K562 (cell line): ENCODE data around the gene CHMP2A. TPM values are rescaled to one million over a fixed set of nuclear protein-coding genes. Genes with fewer than 3 reads are reported as not detected.

ENCODE experiments used
- AFF1 ChIP-seq, 2 experiments: fragments of 450-650 bp; IDR thresholded peaks; 2 replicates each; pipeline ENCODE4 v1.6.1; 2018; ENCODE audit warnings: mild to moderate bottlenecking in 2 of 2, low read depth in 1 of 2; ENCODE audit not compliant: partially characterized antibody in 2 of 2
- E2F6 ChIP-seq, 2 experiments: IDR thresholded peaks; 2 replicates each; pipeline ENCODE4 v1.6.1; 2011; ENCODE audit warnings: borderline replicate concordance in 1 of 2, control low read depth in 1 of 2, low read depth in 1 of 2, low read length in 1 of 2, mild to moderate bottlenecking in 1 of 2, mixed read lengths in 1 of 2, moderate library complexity in 1 of 2; ENCODE audit not compliant: insufficient read depth in 1 of 2, insufficient read length in 1 of 2, poor library complexity in 1 of 2, severe bottlenecking in 1 of 2; ENCODE audit errors: extremely low read depth in 1 of 2
- GTF2B ChIP-seq: IDR thresholded peaks from 2 replicates; pipeline ENCODE4 v1.6.1; 2011; ENCODE audit not compliant: insufficient read length; ENCODE audit errors: extremely low read depth
- GTF2E2 ChIP-seq: fragments of 200-800 bp; sonication (Bioruptor generic); IDR thresholded peaks from 2 replicates; pipeline ENCODE4 v1.6.1; 2016; ENCODE audit warnings: missing genetic modification characterization, missing compliant biosample characterization
- HMGXB4 ChIP-seq: sonication (generic); formaldehyde crosslinking; IDR thresholded peaks from 2 replicates; pipeline ENCODE4 v1.8.1; 2023; ENCODE audit warnings: mild to moderate bottlenecking, missing genetic modification reagents
- HNRNPL ChIP-seq: fragments of 200-400 bp; formaldehyde crosslinking; IDR thresholded peaks from 2 replicates; pipeline ENCODE4 v1.6.1; 2017; ENCODE audit warnings: low read depth, mild to moderate bottlenecking, low read length
- HSF4 ChIP-seq: fragments of 250-450 bp; sonication (Bioruptor Pico); IDR thresholded peaks from 2 replicates; pipeline ENCODE4 v2.1.2; 2022; ENCODE audit warnings: mild to moderate bottlenecking, moderate library complexity, borderline replicate concordance
- KLF1 ChIP-seq: fragments of 450-650 bp; IDR thresholded peaks from 2 replicates; pipeline ENCODE4 v1.6.1; 2016; ENCODE audit warnings: missing genetic modification characterization, missing compliant biosample characterization
- RNF219 ChIP-seq: fragments of 250-450 bp; sonication (Bioruptor Pico); IDR thresholded peaks from 2 replicates; pipeline ENCODE4 v1.5.0; 2022; ENCODE audit warnings: mild to moderate bottlenecking
- SIN3A ChIP-seq, 2 experiments: fragments of 150-350 bp in 1 of 2; IDR thresholded peaks; 2 replicates each; pipeline ENCODE4 v1.6.1; 2011 to 2016; ENCODE audit warnings: borderline replicate concordance in 2 of 2, low read depth in 2 of 2, low read length in 2 of 2, mild to moderate bottlenecking in 2 of 2, moderate library complexity in 2 of 2; ENCODE audit not compliant: control insufficient read depth in 1 of 2
- YY1 ChIP-seq, 3 experiments: IDR thresholded peaks; 2 replicates each; pipeline ENCODE4 v1.6.1; 2011; ENCODE audit warnings: low read length in 2 of 3, mild to moderate bottlenecking in 2 of 3, moderate library complexity in 2 of 3, borderline replicate concordance in 1 of 3, control low read depth in 1 of 3, low read depth in 1 of 3; ENCODE audit not compliant: insufficient read depth in 3 of 3, insufficient replicate concordance in 2 of 3, control insufficient read depth in 1 of 3, insufficient read length in 1 of 3; ENCODE audit errors: extremely low read depth in 1 of 3
- ZBTB17 ChIP-seq: fragments of 450-650 bp; formaldehyde crosslinking; IDR thresholded peaks from 2 replicates; pipeline ENCODE4 v1.4.0; 2020; ENCODE audit warnings: mild to moderate bottlenecking
- ZNF79 ChIP-seq: fragments of 250-450 bp; sonication (Bioruptor Pico); IDR thresholded peaks from 2 replicates; pipeline ENCODE4 v1.4.0; 2020; ENCODE audit warnings: low read depth, mild to moderate bottlenecking, moderate library complexity
- polyA plus RNA-seq, 8 experiments: library from polyadenylated mRNA; depleted of rRNA in 4 of 8; stranded (reverse) in 5 of 8; unstranded in 3 of 8; fragments of >200 nt; fragmentation: Nextera tagmentation in 2 of 8; fragmentation: Illumina TruSeq in 1 of 8; extraction: Ambion mirVana in 2 of 8; extraction: Trizol in 1 of 8; gene quantifications; 2 replicates each; pipeline versions ENCODE4 v1.2.1 to v1.2.3, GENCODE V29; 2011 to 2014; ENCODE audit warnings: inconsistent platforms in 1 of 8, missing spikeins in 1 of 8
- total RNA-seq, 7 experiments: library from RNA; depleted of rRNA in 6 of 7; stranded (reverse); fragments of >200 nt in 6 of 7; fragmentation: Illumina TruSeq in 2 of 7; extraction: Trizol in 2 of 7; gene quantifications; 2 replicates each; pipeline versions ENCODE4 v1.2.1 to v1.2.3, GENCODE V29; 2011 to 2021; ENCODE audit warnings: low replicate concordance in 1 of 7

The CHMP2A gene
- total and polyA plus RNA-seq, 9 of the 15 experiments (the other 6 are each of a cell fraction or from before 2014, with no cell fraction given): 57.6 to 159 (median 87.2) TPM

GRCh38 chr19:58581227-58582141 is 26.6 kb upstream of the CHMP2A start (continued):
- TF ChIP-seq HMGXB4 (CRISPR knock-in tag): 0 out of 2 replicates have a peak, but pooled peaks have one; percentile 50
- no peak for TF ChIP-seq HNRNPL
- TF ChIP-seq YY1 (IDR thresholded peaks at IDR 0.05; ENCODE audit: borderline replicate concordance in 1 of 3, control insufficient read depth in 1 of 3, extremely low read depth in 1 of 3, insufficient read depth in 3 of 3, insufficient read length in 1 of 3, insufficient replicate concordance in 2 of 3, low read depth in 1 of 3, low read length in 2 of 3): peak in 2 of 3 experiments; percentile 58 to 73
- no peak for TF ChIP-seq GTF2B
- TF ChIP-seq ZNF79 (CRISPR knock-in tag): no peak
- TF ChIP-seq SIN3A (IDR thresholded peaks at IDR 0.05; ENCODE audit: borderline replicate concordance in 2 of 2, control insufficient read depth in 1 of 2, low read depth in 2 of 2, low read length in 2 of 2): peak in 1 of 2 experiments; percentile 45; a peak in 1 of 4 replicates
- peak in 1 of 2 experiments; percentile 36 for TF ChIP-seq AFF1 (IDR thresholded peaks at IDR 0.05; ENCODE audit: low read depth in 1 of 2, partially characterized antibody in 2 of 2)
- no peak for TF ChIP-seq RNF219
- TF ChIP-seq HSF4 (CRISPR knock-in tag): no peak
- TF ChIP-seq E2F6 (IDR thresholded peaks at IDR 0.05; ENCODE audit: borderline replicate concordance in 1 of 2, extremely low read depth in 1 of 2, insufficient read depth in 1 of 2, insufficient read length in 1 of 2, low read depth in 1 of 2, low read length in 1 of 2, poor library complexity in 1 of 2, severe bottlenecking in 1 of 2): peak; percentile 65 to 73
- no peak for TF ChIP-seq GTF2E2 (tag)
- no peak for TF ChIP-seq ZBTB17 (CRISPR knock-in tag)
- no peak for TF ChIP-seq KLF1
